Measurements from ENCODE around the gene NCOA4.
"Not testable (repeated sequence)": the region's sequence is repeated elsewhere in the genome, so short reads cannot be mapped to it uniquely, and the experiment has no call there.

Gene NCOA4

GRCh38 chr10:46030091-46030937 lies at the start of gene NCOA4:
TSS of gene NCOA4 (minus strand) at chr10:46030623. CDS start at chr10:46016680, 13,943 bp downstream.
- DNase-seq, result peak; percentile 64

GRCh38 chr10:46079831-46080585 lies 49.6 kb upstream of the NCOA4 start:
- DNase-seq, result no peak

- DNase-seq, result no peak
These were observed 47.4 kb upstream of the NCOA4 start for GRCh38 chr10:46077731-46078413.

- DNase-seq, result no peak
These were observed 46.7 kb upstream of the NCOA4 start for GRCh38 chr10:46077141-46077554.

GRCh38 chr10:46075869-46076268 lies 45.4 kb upstream of the NCOA4 start:
- DNase-seq, result no peak

- no peak for DNase-seq
These were observed 43.9 kb upstream of the NCOA4 start for GRCh38 chr10:46074196-46074946.

- DNase-seq, result no peak
These were observed 43.1 kb upstream of the NCOA4 start for GRCh38 chr10:46073564-46073963.

- DNase-seq, result no peak
These were observed 40.3 kb upstream of the NCOA4 start for GRCh38 chr10:46070749-46071148.

GRCh38 chr10:46069771-46070463 lies 39.5 kb upstream of the NCOA4 start:
- no peak for DNase-seq

GRCh38 chr10:46068905-46069304 lies 38.5 kb upstream of the NCOA4 start:
- DNase-seq, result no peak

- DNase-seq, result no peak
These were observed 37.7 kb upstream of the NCOA4 start for GRCh38 chr10:46068117-46068516.

GRCh38 chr10:46064269-46064817 lies 33.9 kb upstream of the NCOA4 start:
- no peak for DNase-seq

- DNase-seq, result no peak
These were observed 32.5 kb upstream of the NCOA4 start for GRCh38 chr10:46062723-46063428.

GRCh38 chr10:46060706-46061105 lies 30.3 kb upstream of the NCOA4 start:
- no peak for DNase-seq

GRCh38 chr10:46057927-46058326 lies 27.5 kb upstream of the NCOA4 start:
- not testable (repeated sequence) for DNase-seq

GRCh38 chr10:46057038-46057437 lies 26.6 kb upstream of the NCOA4 start:
- no peak for DNase-seq

GRCh38 chr10:46055771-46056170 lies 25.3 kb upstream of the NCOA4 start:
- no peak for DNase-seq

GRCh38 chr10:46053534-46054434 lies 23.4 kb upstream of the NCOA4 start:
- no peak for DNase-seq

- DNase-seq, result no peak
These were observed 22.5 kb upstream of the NCOA4 start for GRCh38 chr10:46052791-46053375.
